ENCODE data around the gene PLD6. TPM values are rescaled to one million over a fixed set of nuclear protein-coding genes. Genes with fewer than 3 reads are reported as not detected.

PLD6 gene
- total RNA-seq, 1 experiment from 2014 or later: 0.09 TPM

DNA sequence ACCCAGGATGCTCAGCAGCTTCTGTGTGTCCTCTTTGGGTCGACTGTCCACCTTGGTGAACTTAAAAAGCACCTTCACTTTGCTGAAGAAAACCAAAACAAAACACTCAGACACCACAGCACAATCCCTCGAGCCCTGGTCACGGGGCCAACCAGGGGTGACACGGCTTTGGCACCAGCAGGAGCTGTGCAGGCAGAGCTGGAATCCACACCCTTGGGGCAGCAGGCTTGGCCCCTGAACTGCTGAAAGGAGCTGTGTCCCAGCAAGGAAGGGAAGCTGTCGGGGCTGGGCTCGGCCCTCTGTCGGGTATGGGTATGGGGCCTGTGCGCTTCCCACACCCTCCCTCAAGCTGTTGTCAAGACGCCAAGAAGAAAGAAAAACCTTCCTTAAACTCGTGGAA lies 7.6 kb upstream of the PLD6 start:
- H3K36me3 Mint-ChIP-seq (ENCODE audit: insufficient read depth in 1 of 3, low read depth in 3 of 3): peaks cover 25 to 60% (median 54%) of the 10 kb centered on the region in 3 experiments; a peak in 6 of 7 replicates
- no peaks in the 10 kb centered on the region for H3K4me1 Mint-ChIP-seq
- no peaks in the 10 kb centered on the region for H3K9me3 Mint-ChIP-seq
- H3K79me1 ChIP-seq (ENCODE audit: insufficient read depth, low read depth, low read length, poor library complexity, severe bottlenecking): no peaks in the 10 kb centered on the region
- H3K23ac ChIP-seq (ENCODE audit: insufficient read length, low read depth, low read length): no peak overlapping the region
- no peak overlapping the region for H3K56ac ChIP-seq (ENCODE audit: insufficient read length, low read depth, low read length)
- no peak overlapping the region for H2AK5ac ChIP-seq (ENCODE audit: insufficient read length, low read length)
- no peak for TF ChIP-seq CTCF (conservative IDR thresholded peaks at IDR 0.05)
- no peaks in the 10 kb centered on the region for H3K4me1 ChIP-seq (ENCODE audit: insufficient read depth, low read length)
- no peak overlapping the region for H3K4ac ChIP-seq (ENCODE audit: low read depth, low read length)
- H4K8ac ChIP-seq (replicated peaks; ENCODE audit: insufficient read length, low read depth, low read length): no peak overlapping the region
- H2BK12ac ChIP-seq (ENCODE audit: insufficient read length, low read depth, low read length): no peak overlapping the region
- H2AFZ ChIP-seq (ENCODE audit: low read length): no peak overlapping the region
- no peak overlapping the region for H3K4me3 Mint-ChIP-seq
- H3K14ac ChIP-seq (ENCODE audit: insufficient read depth, low read length): no peak overlapping the region
- H2BK120ac ChIP-seq (ENCODE audit: low read depth, low read length, poor library complexity, severe bottlenecking): no peak overlapping the region
- H3T11ph ChIP-seq (ENCODE audit: low read length): no peak overlapping the region
- no peaks in the 10 kb centered on the region for H3K27me3 ChIP-seq (ENCODE audit: insufficient read depth, low read length)
- no CpG with 5 or more reads among the region's 10 CpGs for WGBS (ENCODE audit: extremely low coverage, insufficient read length, low lambda C conversion rate)
- H3K4me2 ChIP-seq (ENCODE audit: insufficient read depth, insufficient read length, low read length): no peak overlapping the region
- H2BK15ac ChIP-seq (ENCODE audit: low read depth, low read length): no peak overlapping the region
- H3K27me3 Mint-ChIP-seq (ENCODE audit: low read depth): peaks cover 1% of the 10 kb centered on the region; the same call in 1 of the 2 replicates
- no peak overlapping the region for H3K18ac ChIP-seq (ENCODE audit: insufficient read length, low read depth, low read length)
- H2BK20ac ChIP-seq (ENCODE audit: low read depth, low read length, poor library complexity, severe bottlenecking): no peak overlapping the region
- no peak for DNase-seq
- H3K23me2 ChIP-seq (ENCODE audit: insufficient read length, low read depth, low read length, poor library complexity, severe bottlenecking): no peaks in the 10 kb centered on the region
- no peak overlapping the region for H4K5ac ChIP-seq (ENCODE audit: insufficient read length, low read depth, low read length)
- H3K9ac ChIP-seq (ENCODE audit: extremely low read depth, insufficient read length, low read length): no peak overlapping the region
- H4K91ac ChIP-seq (ENCODE audit: insufficient read length, low read depth, low read length): no peak overlapping the region
- H3K9me3 ChIP-seq (ENCODE audit: control insufficient read depth, low read depth, low read length): no peaks in the 10 kb centered on the region
- H2BK5ac ChIP-seq (ENCODE audit: insufficient read length, low read length): no peak overlapping the region
- H3K79me2 ChIP-seq (ENCODE audit: insufficient read depth, low read length): no peaks in the 10 kb centered on the region
- no peak overlapping the region for H3K27ac Mint-ChIP-seq
- no peaks in the 10 kb centered on the region for H4K20me1 ChIP-seq (ENCODE audit: control insufficient read depth, insufficient read depth, insufficient read length)
- no peak overlapping the region for H3K27ac ChIP-seq (ENCODE audit: insufficient read length, low read depth, low read length)

All from H9 (cell line).